ENCODE results near the gene C3orf62. TPM values are rescaled to one million over a fixed set of nuclear protein-coding genes. Genes with fewer than 3 reads are reported as not detected.

C3orf62 gene
- total and polyA plus RNA-seq, 9 of the 15 experiments (the other 6 are each of a cell fraction or from before 2014, with no cell fraction given) = 1.3 to 5.7 (median 3.4) TPM

- TF ChIP-seq ZFP91 (CRISPR knock-in tag; IDR thresholded peaks at IDR 0.05) (no peak), KLF6 (CRISPR knock-in tag; IDR thresholded peaks at IDR 0.05; ENCODE audit: borderline replicate concordance) (peak; percentile 86; the same call in 1 of the 2 replicates), PTBP1 (IDR thresholded peaks at IDR 0.05; ENCODE audit: low read depth, low read length) (no peak), ZNF174 (CRISPR knock-in tag; IDR thresholded peaks at IDR 0.05) (no peak), MEF2A (IDR thresholded peaks at IDR 0.05; ENCODE audit: control insufficient read depth, low read depth, low read length) (no peak), KDM5B (IDR thresholded peaks at IDR 0.05; ENCODE audit: insufficient replicate concordance, low read depth, low read length) (no peak), DIDO1 (tag; IDR thresholded peaks at IDR 0.05; ENCODE audit: low read depth) (peak; percentile 70), ZNF280A (IDR thresholded peaks at IDR 0.05; ENCODE audit: low read depth, partially characterized antibody) (no peak), HINFP (tag; conservative IDR thresholded peaks at IDR 0.05; ENCODE audit: low read depth) (peak; percentile 73), RB1 (IDR thresholded peaks at IDR 0.05; ENCODE audit: low read depth) (peak; percentile 37; the same call in 1 of the 2 replicates), ZSCAN29 (IDR thresholded peaks at IDR 0.05) (no peak), ZNF224 (CRISPR knock-in tag; IDR thresholded peaks at IDR 0.05) (no peak), TBL1XR1 (IDR thresholded peaks at IDR 0.05; ENCODE audit: low read length in 2 of 2) (peak in 1 of 2 experiments; percentile 53; a peak in 1 of 4 replicates), RBM39 (optimal IDR thresholded peaks at IDR 0.05; ENCODE audit: low read depth, low read length) (no peak), ZNF133 (CRISPR knock-in tag; IDR thresholded peaks at IDR 0.05) (no peak), SMAD2 (IDR thresholded peaks at IDR 0.05; ENCODE audit: low read depth, low read length) (no peak), ZNF75A (CRISPR knock-in tag; IDR thresholded peaks at IDR 0.05) (peak; percentile 79), NCOA4 (IDR thresholded peaks at IDR 0.05; ENCODE audit: partially characterized antibody) (no peak), SREBF1 (IDR thresholded peaks at IDR 0.05; ENCODE audit: borderline replicate concordance, low read depth, low read length) (no peak), EP400 (IDR thresholded peaks at IDR 0.05) (peak; percentile 91), SOX6 (IDR thresholded peaks at IDR 0.05) (peak; percentile 100)
Observed at GRCh38 chr3:49238274-49239127, 38.5 kb downstream of the C3orf62 start (continued).
